ENCODE measurements around the gene PPP2R1A.

The PPP2R1A gene

GRCh38 chr19:52227980-52228379, 38.1 kb downstream of the PPP2R1A start:
- ChIA-PET CTCF (interaction anchor here (1.4 kb wide), 1 partner anchor 21 kb away, joined by 3 read pairs; no protein-coding TSS in a partner anchor), POLR2A (interaction anchor here (0.6 to 0.8 kb wide), 2 partner anchors 12 to 31 kb away, joined by 3 to 4 read pairs; no protein-coding TSS in a partner anchor)
- Histone ChIP-seq H3K27me3 (replicated peaks in 2 of 5; ENCODE audit: control insufficient read depth in 4 of 5, insufficient read depth in 5 of 5, low read length in 4 of 5) (no peaks in the 10 kb centered on the region), H3K27ac (ENCODE audit: insufficient read depth in 1 of 2, low read depth in 1 of 2, low read length in 2 of 2, poor library complexity in 1 of 2, severe bottlenecking in 2 of 2) (no peak overlapping the region), H3K4me1 (ENCODE audit: control extremely low read depth in 1 of 4, control insufficient read depth in 4 of 4, insufficient read depth in 4 of 4, low read length in 3 of 4) (no peaks in the 10 kb centered on the region), H3K4me3 (ENCODE audit: control insufficient read depth in 1 of 7, extremely low read depth in 1 of 7, insufficient read depth in 4 of 7, low read depth in 2 of 7, low read length in 6 of 7) (no peak overlapping the region), H3K36me3 (ENCODE audit: control insufficient read depth in 4 of 4, insufficient read depth in 4 of 4, low read length in 3 of 4) (peaks cover 30 to 55% (median 43%) of the 10 kb centered on the region in 4 experiments), H3K9me3 (ENCODE audit: control extremely low read depth in 1 of 5, control insufficient read depth in 4 of 5, insufficient read depth in 2 of 5, low read depth in 1 of 5, low read length in 4 of 5) (no peaks in the 10 kb centered on the region)
- no peak for DNase-seq
- 86% methylated on average over 4 of the region's 5 CpGs for WGBS (ENCODE audit: insufficient coverage)

- peaks cover 22 to 40% (median 31%) of the 10 kb centered on the region in 4 experiments for H3K36me3 ChIP-seq (ENCODE audit: control insufficient read depth in 4 of 4, insufficient read depth in 4 of 4, low read length in 3 of 4)
- no peak for DNase-seq
- ChIA-PET CTCF (interaction anchor here (1.3 kb wide), 1 partner anchor 32 kb away, joined by 3 read pairs; no protein-coding TSS in a partner anchor), POLR2A (interaction anchor here (0.6 to 1.2 kb wide), 2 partner anchors 31 to 277 kb away, joined by 4 to 5 read pairs; no protein-coding TSS in a partner anchor)
- no peaks in the 10 kb centered on the region for H3K9me3 ChIP-seq (ENCODE audit: control extremely low read depth in 1 of 5, control insufficient read depth in 4 of 5, insufficient read depth in 2 of 5, low read depth in 1 of 5, low read length in 4 of 5)
- no peak overlapping the region for H3K27ac ChIP-seq (ENCODE audit: insufficient read depth in 1 of 2, low read depth in 1 of 2, low read length in 2 of 2, poor library complexity in 1 of 2, severe bottlenecking in 2 of 2)
- H3K4me1 ChIP-seq (ENCODE audit: control extremely low read depth in 1 of 4, control insufficient read depth in 4 of 4, insufficient read depth in 4 of 4, low read length in 3 of 4) = no peaks in the 10 kb centered on the region
- H3K4me3 ChIP-seq (ENCODE audit: control insufficient read depth in 1 of 7, extremely low read depth in 1 of 7, insufficient read depth in 4 of 7, low read depth in 2 of 7, low read length in 6 of 7) = no peak overlapping the region
- WGBS (ENCODE audit: insufficient coverage) = 96% methylated on average over 6 of the region's 6 CpGs
- no peaks in the 10 kb centered on the region for H3K27me3 ChIP-seq (replicated peaks in 2 of 5; ENCODE audit: control insufficient read depth in 4 of 5, insufficient read depth in 5 of 5, low read length in 4 of 5)
Observed at GRCh38 chr19:52229524-52229923, 39.7 kb downstream of the PPP2R1A start.

DNA sequence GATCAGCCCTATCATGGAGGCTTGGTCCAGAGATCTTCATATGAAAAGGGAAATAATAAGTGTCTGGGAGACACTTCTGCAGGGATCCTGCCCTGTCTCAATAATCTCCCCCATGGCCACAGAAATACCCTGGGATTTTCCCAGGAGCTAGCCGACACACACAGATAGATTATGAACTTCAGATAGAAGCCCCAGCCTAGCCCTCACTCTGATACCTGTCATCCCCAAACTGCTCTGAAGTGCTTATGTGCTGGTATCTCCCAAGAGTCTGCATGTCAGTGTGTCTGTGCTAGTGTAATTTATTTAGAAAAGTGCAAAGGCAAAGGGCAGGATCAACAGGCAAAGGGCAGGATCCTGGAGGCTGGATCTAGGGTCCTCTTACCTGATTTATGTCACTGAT, 40.8 kb downstream of the PPP2R1A start:
- ChIA-PET POLR2A (no interaction called here), CTCF (no interaction called here)
- Histone ChIP-seq H3K27me3 (replicated peaks in 2 of 5; ENCODE audit: control insufficient read depth in 4 of 5, insufficient read depth in 5 of 5, low read length in 4 of 5) (no peaks in the 10 kb centered on the region), H3K4me1 (ENCODE audit: control extremely low read depth in 1 of 4, control insufficient read depth in 4 of 4, insufficient read depth in 4 of 4, low read length in 3 of 4) (no peaks in the 10 kb centered on the region), H3K4me3 (ENCODE audit: control insufficient read depth in 1 of 7, extremely low read depth in 1 of 7, insufficient read depth in 4 of 7, low read depth in 2 of 7, low read length in 6 of 7) (no peak overlapping the region), H3K36me3 (ENCODE audit: control insufficient read depth in 4 of 4, insufficient read depth in 4 of 4, low read length in 3 of 4) (peaks cover 19 to 31% (median 28%) of the 10 kb centered on the region in 4 experiments), H3K27ac (ENCODE audit: insufficient read depth in 1 of 2, low read depth in 1 of 2, low read length in 2 of 2, poor library complexity in 1 of 2, severe bottlenecking in 2 of 2) (no peak overlapping the region), H3K9me3 (ENCODE audit: control extremely low read depth in 1 of 5, control insufficient read depth in 4 of 5, insufficient read depth in 2 of 5, low read depth in 1 of 5, low read length in 4 of 5) (no peaks in the 10 kb centered on the region)
- DNase-seq = no peak
- 100% methylated on average over 1 of the region's 1 CpG for WGBS (ENCODE audit: insufficient coverage)

DNA sequence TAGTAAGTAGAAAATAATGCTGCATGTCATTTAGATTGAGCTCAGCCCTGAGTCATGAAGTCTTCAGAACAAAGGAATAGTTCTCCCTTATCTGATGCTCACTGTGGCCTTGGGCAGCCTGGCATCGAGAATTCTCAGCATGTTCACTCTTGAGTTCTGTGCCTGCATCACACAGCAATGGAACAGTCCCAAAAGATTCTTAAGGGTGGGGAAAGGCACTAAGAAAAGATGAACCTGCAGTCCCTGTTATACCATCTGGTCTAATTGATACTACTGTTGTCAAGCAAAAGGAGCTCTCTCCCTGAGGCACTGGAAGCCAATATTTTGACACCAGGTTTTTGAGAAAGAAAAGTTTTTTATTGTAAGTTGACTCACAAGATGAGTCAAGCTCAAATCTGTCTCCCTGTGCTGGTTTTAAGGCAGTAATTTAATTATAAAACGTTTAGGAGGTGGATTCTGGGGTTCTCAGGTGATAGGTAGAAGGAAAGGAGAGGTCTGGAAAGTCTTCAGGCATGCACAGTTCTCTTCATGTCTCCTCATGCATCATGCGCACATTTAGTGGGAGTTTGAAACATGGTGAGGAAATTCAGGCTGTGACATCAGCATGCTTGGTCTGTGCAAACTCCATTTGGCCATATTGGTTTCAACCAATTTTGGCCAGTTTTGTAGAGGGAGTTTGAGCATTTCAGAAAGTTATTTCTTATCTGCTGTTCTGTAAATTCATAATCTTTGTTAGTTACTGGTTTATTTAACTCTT, 41.5 kb downstream of the PPP2R1A start:
- peaks cover 17 to 25% (median 23%) of the 10 kb centered on the region in 4 experiments for H3K36me3 ChIP-seq (ENCODE audit: control insufficient read depth in 4 of 4, insufficient read depth in 4 of 4, low read length in 3 of 4)
- no peaks in the 10 kb centered on the region for H3K9me3 ChIP-seq (ENCODE audit: control extremely low read depth in 1 of 5, control insufficient read depth in 4 of 5, insufficient read depth in 2 of 5, low read depth in 1 of 5, low read length in 4 of 5)
- H3K4me3 ChIP-seq (ENCODE audit: control insufficient read depth in 1 of 7, extremely low read depth in 1 of 7, insufficient read depth in 4 of 7, low read depth in 2 of 7, low read length in 6 of 7) = no peak overlapping the region
- DNase-seq = no peak
- POLR2A ChIA-PET = no interaction called here
- WGBS (ENCODE audit: insufficient coverage) = 93% methylated on average over 3 of the region's 3 CpGs
- H3K27me3 ChIP-seq (replicated peaks in 2 of 5; ENCODE audit: control insufficient read depth in 4 of 5, insufficient read depth in 5 of 5, low read length in 4 of 5) = no peaks in the 10 kb centered on the region
- CTCF ChIA-PET = no interaction called here
- no peak overlapping the region for H3K27ac ChIP-seq (ENCODE audit: insufficient read depth in 1 of 2, low read depth in 1 of 2, low read length in 2 of 2, poor library complexity in 1 of 2, severe bottlenecking in 2 of 2)
- no peaks in the 10 kb centered on the region for H3K4me1 ChIP-seq (ENCODE audit: control extremely low read depth in 1 of 4, control insufficient read depth in 4 of 4, insufficient read depth in 4 of 4, low read length in 3 of 4)

- H3K9me3 ChIP-seq (ENCODE audit: control extremely low read depth in 1 of 5, control insufficient read depth in 4 of 5, insufficient read depth in 2 of 5, low read depth in 1 of 5, low read length in 4 of 5) = no peaks in the 10 kb centered on the region
- H3K27me3 ChIP-seq (replicated peaks in 2 of 5; ENCODE audit: control insufficient read depth in 4 of 5, insufficient read depth in 5 of 5, low read length in 4 of 5) = no peaks in the 10 kb centered on the region
- no peak overlapping the region for H3K27ac ChIP-seq (ENCODE audit: insufficient read depth in 1 of 2, low read depth in 1 of 2, low read length in 2 of 2, poor library complexity in 1 of 2, severe bottlenecking in 2 of 2)
- ChIA-PET CTCF (interaction anchor here (0.7 kb wide), 1 partner anchor 14 kb away, joined by 3 read pairs; no protein-coding TSS in a partner anchor), POLR2A (no interaction called here)
- DNase-seq = no peak
- H3K36me3 ChIP-seq (ENCODE audit: control insufficient read depth in 4 of 4, insufficient read depth in 4 of 4, low read length in 3 of 4) = peaks cover 0 to 4% (median 0%) of the 10 kb centered on the region in 4 experiments
- H3K4me1 ChIP-seq (ENCODE audit: control extremely low read depth in 1 of 4, control insufficient read depth in 4 of 4, insufficient read depth in 4 of 4, low read length in 3 of 4) = no peaks in the 10 kb centered on the region
- WGBS (ENCODE audit: insufficient coverage) = no CpG with 5 or more reads among the region's 2 CpGs
- no peak overlapping the region for H3K4me3 ChIP-seq (ENCODE audit: control insufficient read depth in 1 of 7, extremely low read depth in 1 of 7, insufficient read depth in 4 of 7, low read depth in 2 of 7, low read length in 6 of 7)
Observed at GRCh38 chr19:52234406-52234805, 44.6 kb downstream of the PPP2R1A start.

DNA sequence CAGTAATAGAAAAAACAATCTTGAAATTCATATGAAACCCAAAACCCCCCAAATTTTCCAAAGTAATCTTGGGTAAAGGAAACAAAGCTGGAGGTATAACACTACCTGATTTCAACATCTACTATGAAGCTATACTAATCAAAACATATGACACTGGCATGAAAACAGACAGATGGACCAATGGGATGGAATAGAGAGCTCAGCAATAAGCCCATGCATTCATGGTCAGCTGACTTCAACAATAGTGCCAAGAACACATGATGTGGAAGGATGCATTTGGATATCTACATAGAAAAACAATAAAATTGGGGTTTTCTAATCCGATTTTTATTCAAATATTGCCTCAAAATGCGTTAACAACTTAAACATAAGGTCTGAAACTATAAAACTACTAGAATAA, 47.3 kb downstream of the PPP2R1A start:
- no peak overlapping the region for H3K4me3 ChIP-seq (ENCODE audit: control insufficient read depth in 1 of 7, extremely low read depth in 1 of 7, insufficient read depth in 4 of 7, low read depth in 2 of 7, low read length in 6 of 7)
- ChIA-PET POLR2A (no interaction called here), CTCF (interaction anchor here (0.8 to 3.3 kb wide), 6 partner anchors 10 to 98 kb away, joined by 3 to 11 read pairs (median 4); partner anchors contain the start of gene ZNF616)
- H3K9me3 ChIP-seq (ENCODE audit: control extremely low read depth in 1 of 5, control insufficient read depth in 4 of 5, insufficient read depth in 2 of 5, low read depth in 1 of 5, low read length in 4 of 5) = no peaks in the 10 kb centered on the region
- no peak overlapping the region for H3K27ac ChIP-seq (ENCODE audit: insufficient read depth in 1 of 2, low read depth in 1 of 2, low read length in 2 of 2, poor library complexity in 1 of 2, severe bottlenecking in 2 of 2)
- DNase-seq = no peak
- no peaks in the 10 kb centered on the region for H3K36me3 ChIP-seq (ENCODE audit: control insufficient read depth in 4 of 4, insufficient read depth in 4 of 4, low read length in 3 of 4)
- no CpG with 5 or more reads among the region's 2 CpGs for WGBS (ENCODE audit: insufficient coverage)
- no peaks in the 10 kb centered on the region for H3K4me1 ChIP-seq (ENCODE audit: control extremely low read depth in 1 of 4, control insufficient read depth in 4 of 4, insufficient read depth in 4 of 4, low read length in 3 of 4)
- H3K27me3 ChIP-seq (replicated peaks in 2 of 5; ENCODE audit: control insufficient read depth in 4 of 5, insufficient read depth in 5 of 5, low read length in 4 of 5) = no peaks in the 10 kb centered on the region

DNA sequence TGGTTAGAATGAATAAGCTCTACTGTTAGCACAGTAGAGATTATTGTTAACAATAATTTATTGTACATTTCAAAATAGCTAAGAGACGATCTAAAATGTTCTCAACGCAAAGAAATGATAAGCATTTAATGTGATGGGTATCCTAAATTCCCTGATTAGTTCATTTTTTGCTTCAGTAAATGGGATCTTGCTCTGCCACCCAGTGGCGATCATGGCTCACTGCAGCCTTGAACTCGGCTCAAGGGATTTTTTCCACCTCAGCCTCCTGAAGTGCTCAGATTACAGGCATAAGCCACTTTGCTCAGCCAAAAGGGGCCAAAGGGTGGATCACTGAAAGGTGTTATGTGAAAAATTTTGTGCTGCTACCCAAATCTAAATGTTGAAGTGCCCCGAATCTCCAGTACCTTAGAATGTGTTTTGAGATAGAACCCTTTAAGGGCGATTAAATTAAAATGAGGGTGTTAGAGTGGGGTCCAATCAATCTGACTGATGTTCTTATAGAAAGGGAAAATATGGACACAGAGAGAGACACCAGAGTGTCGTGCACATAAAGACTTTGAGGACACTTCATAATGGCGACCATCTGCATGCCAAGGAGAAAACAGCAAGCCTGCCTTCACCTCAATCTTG, 48.0 kb downstream of the PPP2R1A start:
- peak; percentile 47 to 69 (median 65) for DNase-seq
- ChIA-PET POLR2A (no interaction called here), CTCF (interaction anchor here (0.8 to 3.3 kb wide), 6 partner anchors 10 to 99 kb away, joined by 3 to 11 read pairs (median 4); partner anchors contain the start of gene ZNF616)
- Histone ChIP-seq H3K27ac (ENCODE audit: insufficient read depth in 1 of 2, low read depth in 1 of 2, low read length in 2 of 2, poor library complexity in 1 of 2, severe bottlenecking in 2 of 2) (no peak overlapping the region), H3K4me1 (ENCODE audit: control extremely low read depth in 1 of 4, control insufficient read depth in 4 of 4, insufficient read depth in 4 of 4, low read length in 3 of 4) (no peaks in the 10 kb centered on the region), H3K36me3 (ENCODE audit: control insufficient read depth in 4 of 4, insufficient read depth in 4 of 4, low read length in 3 of 4) (no peaks in the 10 kb centered on the region), H3K4me3 (ENCODE audit: control insufficient read depth in 1 of 7, extremely low read depth in 1 of 7, insufficient read depth in 4 of 7, low read depth in 2 of 7, low read length in 6 of 7) (no peak overlapping the region), H3K27me3 (replicated peaks in 2 of 5; ENCODE audit: control insufficient read depth in 4 of 5, insufficient read depth in 5 of 5, low read length in 4 of 5) (no peaks in the 10 kb centered on the region), H3K9me3 (ENCODE audit: control extremely low read depth in 1 of 5, control insufficient read depth in 4 of 5, insufficient read depth in 2 of 5, low read depth in 1 of 5, low read length in 4 of 5) (no peaks in the 10 kb centered on the region)
- WGBS (ENCODE audit: insufficient coverage) = 19% methylated on average over 7 of the region's 8 CpGs
